ENCODE results near the gene GATD1. TPM values are rescaled to one million over a fixed set of nuclear protein-coding genes. Genes with fewer than 3 reads are reported as not detected.

Gene GATD1
- total RNA-seq, 4 donors from 2014 or later = 30.9 to 52.4 (median 39.8) TPM

GRCh38 chr11:721247-721740 lies 56.0 kb downstream of the GATD1 start:
- no peak for DNase-seq (ENCODE audit: low spot score in 2 of 2)
- intact Hi-C loops (cut with DNase I; ENCODE audit: low total_unique reads) = loop anchor here (10.0 kb wide), 1 partner anchor 66 kb away; no protein-coding TSS in a partner anchor
- TF ChIP-seq POLR2A (IDR thresholded peaks at IDR 0.05) (no peak), CTCF (IDR thresholded peaks at IDR 0.05) (no peak)
- WGBS, 2 donors = 68 to 72% methylated on average over 14 to 22 of the region's 28 CpGs
- no peak overlapping the region for H3K4me3 ChIP-seq (ENCODE audit: low read depth, poor library complexity, severe bottlenecking)

- WGBS, 2 donors = 31 to 38% methylated on average over 27 to 41 of the region's 53 CpGs
- no peak for DNase-seq (ENCODE audit: low spot score in 2 of 2)
- TF ChIP-seq CTCF (IDR thresholded peaks at IDR 0.05) (no peak), POLR2A (IDR thresholded peaks at IDR 0.05) (no peak)
- H3K4me3 ChIP-seq (ENCODE audit: low read depth, poor library complexity, severe bottlenecking) = no peak overlapping the region
- intact Hi-C loops (cut with DNase I; ENCODE audit: low total_unique reads) = loop anchor here (10.0 kb wide), 1 partner anchor 66 kb away; no protein-coding TSS in a partner anchor
Measured at GRCh38 chr11:720642-721246, 56.5 kb downstream of the GATD1 start.

GRCh38 chr11:720017-720641 lies 57.2 kb downstream of the GATD1 start:
- H3K4me3 ChIP-seq (ENCODE audit: low read depth, poor library complexity, severe bottlenecking) = no peak overlapping the region
- TF ChIP-seq POLR2A (IDR thresholded peaks at IDR 0.05) (no peak), CTCF (IDR thresholded peaks at IDR 0.05) (no peak)
- intact Hi-C loops (cut with DNase I; ENCODE audit: low total_unique reads) = loop anchor here (10.0 kb wide), 1 partner anchor 65 kb away; no protein-coding TSS in a partner anchor
- no peak for DNase-seq (ENCODE audit: low spot score in 2 of 2)
- 67 to 86% methylated on average over 12 to 19 of the region's 35 CpGs for WGBS, 2 donors

- H3K4me3 ChIP-seq (ENCODE audit: low read depth, poor library complexity, severe bottlenecking) = no peak overlapping the region
- intact Hi-C loops (cut with DNase I; ENCODE audit: low total_unique reads) = loop anchor here (10.0 kb wide), 1 partner anchor 65 kb away; no protein-coding TSS in a partner anchor
- WGBS, 2 donors = 84 to 87% methylated on average over 33 to 34 of the region's 34 CpGs
- DNase-seq (ENCODE audit: low spot score in 2 of 2) = no peak
- TF ChIP-seq POLR2A (IDR thresholded peaks at IDR 0.05) = no peak
- no peak for TF ChIP-seq CTCF (IDR thresholded peaks at IDR 0.05)
Measured at GRCh38 chr11:719214-720016, 57.9 kb downstream of the GATD1 start.

Other genes with a start within 250 kb of the GATD1 start
- gene HRAS, start 241.9 kb downstream of the GATD1 start, total RNA-seq = 100 to 1,000 TPM in 3 of 4 donors, 10 to 100 TPM in 1; 98.5 to 196 (median 117) TPM
- 1 to 10 TPM; 1.5 to 2.7 (median 1.8) TPM for gene LRRC56, start 240.0 kb downstream of the GATD1 start, total RNA-seq
- 10 to 100 TPM in 2 of 4 donors, 1 to 10 TPM in 2; 7.6 to 20.4 (median 11.2) TPM for gene LMNTD2, start 216.7 kb downstream of the GATD1 start, total RNA-seq
- gene RASSF7, start 216.5 kb downstream of the GATD1 start, total RNA-seq = 100 to 1,000 TPM in 3 of 4 donors, 10 to 100 TPM in 1; 99.7 to 174 (median 139) TPM
- 10 to 100 TPM; 30.0 to 55.2 (median 31.5) TPM for gene PHRF1, start 201.0 kb downstream of the GATD1 start, total RNA-seq
- gene IRF7, start 161.5 kb downstream of the GATD1 start, total RNA-seq = 10 to 100 TPM; 33.7 to 40.9 (median 36.6) TPM
- not detected for gene CDHR5, start 152.5 kb downstream of the GATD1 start, total RNA-seq
- not detected for gene SCT, start 150.3 kb downstream of the GATD1 start, total RNA-seq
- gene DRD4, start 140.2 kb downstream of the GATD1 start, total RNA-seq = 1 to 10 TPM in 1 of 4 donors, under 1 TPM in 1, not detected in 2; 0.23 to 2.0 TPM
- 10 to 100 TPM; 31.1 to 57.0 (median 39.6) TPM for gene DEAF1, start 82.3 kb downstream of the GATD1 start, total RNA-seq
- gene TMEM80, start 81.7 kb downstream of the GATD1 start, total RNA-seq = 10 to 100 TPM; 28.9 to 70.9 (median 42.9) TPM
- 100 to 1,000 TPM; 143 to 242 (median 164) TPM for gene EPS8L2, start 71.3 kb downstream of the GATD1 start, total RNA-seq
- 100 to 1,000 TPM; 167 to 249 (median 183) TPM for gene TALDO1, start 30.0 kb downstream of the GATD1 start, total RNA-seq
- gene CEND1, start 12.6 kb upstream of the GATD1 start, total RNA-seq = not detected
- gene SLC25A22, start 20.8 kb upstream of the GATD1 start, total RNA-seq = 10 to 100 TPM; 10.9 to 19.2 (median 14.8) TPM
- 10 to 100 TPM; 16.4 to 44.3 (median 24.5) TPM for gene PIDD1, start 27.7 kb upstream of the GATD1 start, total RNA-seq
- 1,000 to 10,000 TPM in 1 of 4 donors, 100 to 1,000 TPM in 3; 479 to 1,471 (median 745) TPM for gene RPLP2, start 32.5 kb upstream of the GATD1 start, total RNA-seq
- gene PNPLA2, start 41.4 kb upstream of the GATD1 start, total RNA-seq = 10 to 100 TPM; 55.5 to 99.7 (median 72.4) TPM
- 10 to 100 TPM; 14.5 to 47.9 (median 32.3) TPM for gene CRACR2B, start 50.4 kb upstream of the GATD1 start, total RNA-seq
- gene CD151, start 55.5 kb upstream of the GATD1 start, total RNA-seq = 100 to 1,000 TPM; 124 to 186 (median 157) TPM
- gene POLR2L, start 65.0 kb upstream of the GATD1 start, total RNA-seq = 10 to 100 TPM; 39.1 to 61.2 (median 51.4) TPM
- gene TSPAN4, start 65.4 kb upstream of the GATD1 start, total RNA-seq = 10 to 100 TPM; 57.3 to 88.3 (median 70.7) TPM
- 10 to 100 TPM; 35.5 to 59.4 (median 50.7) TPM for gene CHID1, start 133.3 kb upstream of the GATD1 start, total RNA-seq
- gene AP2A2, start 148.4 kb upstream of the GATD1 start, total RNA-seq = 10 to 100 TPM; 33.6 to 76.6 (median 46.4) TPM